HepG2 (cell line): Measurements from ENCODE around the gene SERTAD1. TPM values are rescaled to one million over a fixed set of nuclear protein-coding genes. Genes with fewer than 3 reads are reported as not detected.

Source experiments
- ATAC-seq: fragments of 200-7000 bp; cut with Tn5 transposase; 3 replicates; pipeline ENCODE4 v1.9.1; 2020; ENCODE audit warnings: mild to moderate bottlenecking, moderate library complexity
- BruUV-seq: library from RNA; stranded (reverse); fragments of 400-500 nt; replicated peaks from 2 replicates; lab custom pipeline; 2021; lab: Mats Ljungman, UMichigan
- CTCF ChIA-PET: fragments of 300-600 bp; formaldehyde crosslinking; extraction: SDS; loops from one replicate; lab custom pipeline; 2021; ENCODE audit warnings: low total read pairs, inconsistent platforms, low intra/inter-chr PET ratio; lab: Yijun Ruan, JAX
- POLR2A ChIA-PET: fragments of 350-600 bp; sonication (Branson Sonifier 250); formaldehyde crosslinking; loops from one replicate; lab custom pipeline; 2020; ENCODE audit warnings: antibody characterized with exemption, inconsistent platforms; lab: Yijun Ruan, JAX
- DNase-seq: peaks from one replicate; pipeline ENCODE4 v3.0.0-alpha.2; 2015; ENCODE audit warnings: low spot score
- FAIRE-seq: peaks from 3 replicates; lab custom pipeline; 2011; peaks lifted over from hg19 to GRCh38; lab: Jason Lieb, UNC
- H2AFZ ChIP-seq: one replicate; pipeline ENCODE4 v1.6.1; 2011; ENCODE audit warnings: low read length, inconsistent platforms
- H3K27ac ChIP-seq: fragments of 300-600 bp; 3 replicates; pipeline ENCODE4 v1.8.0; 2011; ENCODE audit warnings: mixed run types, mild to moderate bottlenecking, mixed read lengths, low read length, inconsistent platforms; ENCODE audit not compliant: insufficient read depth; ENCODE audit errors: extremely low read length
- H3K27me3 ChIP-seq, 2 experiments: fragments of 200-600 bp in 1 of 2; 2 replicates in 1 of 2; 3 replicates in 1 of 2; pipeline versions ENCODE4 v1.6.0 to v1.8.0; 2011; ENCODE audit warnings: low read length in 2 of 2, mild to moderate bottlenecking in 2 of 2, moderate library complexity in 2 of 2, inconsistent platforms in 1 of 2; ENCODE audit not compliant: insufficient read depth in 2 of 2, control insufficient read depth in 1 of 2
- H3K36me3 ChIP-seq, 2 experiments: fragments of 200-600 bp in 1 of 2; replicated peaks in 1 of 2; 2 replicates in 1 of 2; 3 replicates in 1 of 2; pipeline versions ENCODE4 v1.5.1 to v1.8.0; 2011; ENCODE audit warnings: low read length in 2 of 2, inconsistent platforms in 1 of 2; ENCODE audit not compliant: insufficient read depth in 2 of 2, control insufficient read depth in 1 of 2
- H3K4me1 ChIP-seq: 2 replicates; pipeline ENCODE4 v1.5.1; 2012; ENCODE audit warnings: low read length, inconsistent platforms; ENCODE audit not compliant: insufficient read depth
- H3K4me2 ChIP-seq: 2 replicates; pipeline ENCODE4 v1.6.0; 2011; ENCODE audit warnings: low read depth, low read length, inconsistent platforms
- H3K4me3 ChIP-seq, 3 experiments: fragments of 200-600 bp in 1 of 3; sonication (generic), shearing (Covaris generic) in 1 of 3; replicated peaks in 1 of 3; 2 replicates each; pipeline ENCODE4 v1.5.1; 2011 to 2016; ENCODE audit warnings: low read length in 3 of 3, inconsistent platforms in 2 of 3, low read depth in 2 of 3, mild to moderate bottlenecking in 2 of 3, control low read depth in 1 of 3, mixed read lengths in 1 of 3; ENCODE audit not compliant: insufficient read depth in 1 of 3
- H3K79me2 ChIP-seq: one replicate; pipeline ENCODE4 v1.6.1; 2011; ENCODE audit warnings: low read length, inconsistent platforms; ENCODE audit not compliant: insufficient read depth
- H3K9ac ChIP-seq: 2 replicates; pipeline ENCODE4 v1.6.0; 2011; ENCODE audit warnings: mild to moderate bottlenecking, low read depth, low read length, inconsistent platforms; ENCODE audit not compliant: insufficient read depth
- H3K9me3 ChIP-seq: 2 replicates; pipeline ENCODE4 v1.5.1; 2012; ENCODE audit warnings: mild to moderate bottlenecking, low read length
- H4K20me1 ChIP-seq: 2 replicates; pipeline ENCODE4 v1.6.0; 2011; ENCODE audit warnings: inconsistent platforms, mild to moderate bottlenecking, low read length, moderate library complexity; ENCODE audit not compliant: insufficient read depth
- MXD4 ChIP-seq: IDR thresholded peaks from 2 replicates; pipeline ENCODE4 v1.6.1; 2016; ENCODE audit warnings: mild to moderate bottlenecking, missing biosample characterization, missing genetic modification reagents
- PHF21A ChIP-seq: sonication (generic); formaldehyde crosslinking; IDR thresholded peaks from 2 replicates; pipeline ENCODE4 v1.5.0; 2020; ENCODE audit warnings: mild to moderate bottlenecking, missing genetic modification reagents
- RNF2 ChIP-seq: fragments of 450-650 bp; conservative IDR thresholded peaks from 2 replicates; pipeline ENCODE4 v1.6.1; 2016; ENCODE audit warnings: low read depth
- ZC3H13 ChIP-seq: sonication (generic); formaldehyde crosslinking; IDR thresholded peaks from 2 replicates; pipeline ENCODE4 v1.8.1; 2023; ENCODE audit warnings: mild to moderate bottlenecking, missing genetic modification reagents, moderate library complexity
- ZNF138 ChIP-seq: sonication (generic); formaldehyde crosslinking; IDR thresholded peaks from 2 replicates; pipeline ENCODE4 v1.5.0; 2020; ENCODE audit warnings: mild to moderate bottlenecking, low read depth, missing genetic modification reagents
- ZNF24 ChIP-seq: fragments of 450-650 bp; IDR thresholded peaks from 2 replicates; pipeline ENCODE4 v1.6.1; 2017; ENCODE audit warnings: antibody characterized with exemption, mild to moderate bottlenecking
- ZNF263 ChIP-seq: sonication (generic); formaldehyde crosslinking; IDR thresholded peaks from 2 replicates; pipeline ENCODE4 v1.4.0; 2020; ENCODE audit warnings: missing genetic modification reagents
- ZNF572 ChIP-seq: sonication (generic); formaldehyde crosslinking; IDR thresholded peaks from 2 replicates; pipeline ENCODE4 v1.5.1; 2020; ENCODE audit warnings: mild to moderate bottlenecking, missing genetic modification reagents
- WGBS: methylation state at CpG from one replicate; pipeline ENCODE4 v1.1.6; 2017; ENCODE audit warnings: low lambda C conversion rate; 5-methylcytosine and 5-hydroxymethylcytosine counted together
- in situ Hi-C: cut with HindIII; loops from 2 replicates; pipeline ENCODE4 v1.10.0; 2017; ENCODE audit warnings: low pct_unique_long_range_greater_than_20kb; ENCODE audit not compliant: extremely low pct_ligation_motif_present
- intact Hi-C: fragments of 100-400 bp; cut with micrococcal nuclease; formaldehyde crosslinking; loops from one replicate; pipeline ENCODE4 v1.10.0; 2022; ENCODE audit not compliant: unreplicated experiment
- polyA plus RNA-seq, 8 experiments: library from polyadenylated mRNA; depleted of rRNA in 3 of 8; stranded (reverse) in 7 of 8; unstranded in 1 of 8; fragments of >200 nt; fragmentation: Illumina TruSeq in 4 of 8; extraction: Trizol in 4 of 8; gene quantifications; 2 replicates each; pipeline versions ENCODE4 v1.2.1 to v1.2.3, GENCODE V29; 2011 to 2016; ENCODE audit warnings: low read depth in 4 of 8, missing spikeins in 1 of 8, mixed read lengths in 1 of 8; ENCODE audit not compliant: insufficient read depth in 1 of 8
- total RNA-seq, 5 experiments: library from RNA; depleted of rRNA; stranded (reverse); fragments of >200 nt; fragmentation: Illumina TruSeq; extraction: Trizol; gene quantifications; 2 replicates each; pipeline ENCODE4 v1.2.3, GENCODE V29; 2016; ENCODE audit warnings: low read depth in 1 of 5
- TF ChIP-seq, protein P1 (sequence below): sonication (generic); formaldehyde crosslinking; IDR thresholded peaks from 2 replicates; pipeline ENCODE4 v1.5.1; 2020; ENCODE audit warnings: missing genetic modification reagents, mild to moderate bottlenecking, borderline replicate concordance
- TF ChIP-seq, protein P2 (sequence below): sonication (generic); formaldehyde crosslinking; IDR thresholded peaks from 2 replicates; pipeline ENCODE4 v1.4.0; 2020; ENCODE audit warnings: missing genetic modification reagents

Gene SERTAD1
- total and polyA plus RNA-seq, 2 of the 13 experiments (the other 11 are each of a cell fraction or from before 2014, with no cell fraction given), result 4.3 to 4.5 TPM

DNA sequence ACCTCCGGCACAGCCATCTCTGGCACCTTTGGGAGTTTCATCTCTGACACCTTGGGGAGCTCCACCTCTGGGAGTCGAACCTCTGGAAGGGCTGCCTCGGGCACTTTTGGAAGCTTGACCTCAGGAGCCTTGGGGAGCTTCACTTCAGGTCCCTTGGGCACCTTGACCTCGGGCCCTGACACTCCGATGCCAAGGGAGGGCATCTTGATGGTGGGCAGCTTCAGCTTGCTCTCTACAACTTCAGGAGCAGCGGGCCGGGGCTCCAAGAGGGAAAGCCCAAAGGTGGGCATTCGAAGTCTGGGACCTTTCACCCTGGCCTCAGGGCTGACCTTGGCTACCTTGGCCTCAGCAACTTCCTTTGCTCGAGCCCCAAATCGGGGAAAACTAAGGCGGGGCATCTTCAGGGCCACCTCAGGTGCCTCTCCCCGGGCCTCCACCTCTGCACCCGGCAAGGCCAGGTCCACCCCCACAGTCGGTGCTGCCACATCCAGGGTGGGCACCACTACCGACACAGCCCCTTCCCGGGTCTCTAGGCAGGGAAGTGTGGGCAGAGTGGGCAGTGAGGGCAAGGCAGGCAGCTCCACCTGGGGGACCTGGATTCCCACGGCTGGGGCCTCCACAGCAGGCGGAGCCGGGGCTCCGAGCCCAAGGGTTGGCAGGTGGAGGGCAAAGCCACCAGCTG, 28.8 kb downstream of the SERTAD1 start (continued):
- TF ChIP-seq PHF21A (CRISPR knock-in tag), result no peak

DNA sequence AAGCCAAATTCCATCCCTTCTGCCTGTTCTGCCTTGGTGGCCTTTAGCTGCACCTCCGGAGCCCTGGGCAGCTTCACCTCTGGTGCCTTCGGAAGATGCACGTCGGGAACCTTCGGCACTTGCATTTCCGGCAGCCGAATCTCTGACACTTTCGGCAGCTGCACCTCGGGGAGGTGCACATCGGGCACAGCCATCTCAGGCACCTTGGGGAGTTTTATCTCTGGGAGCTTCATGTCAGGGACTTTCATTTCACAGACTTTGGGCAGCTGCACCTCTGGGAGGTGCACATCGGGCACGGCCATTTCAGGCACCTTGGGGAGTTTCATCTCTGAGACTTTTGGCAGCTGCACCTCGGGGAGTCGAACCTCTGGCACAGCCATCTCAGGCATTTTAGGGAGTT, 29.8 kb downstream of the SERTAD1 start:
- no peaks in the 10 kb centered on the region for H4K20me1 ChIP-seq

More for the DNA sequence above, 29.8 kb downstream of the SERTAD1 start:
- Histone ChIP-seq H3K4me2 (no peak overlapping the region), H3K27me3 (peaks cover 10 to 35% of the 10 kb centered on the region in 2 experiments; a peak in 4 of 5 replicates), H2AFZ (no peak overlapping the region)
- 61% methylated on average over 7 of the region's 14 CpGs for WGBS
- no peak for DNase-seq
- intact Hi-C loops, result no loop called here
- POLR2A ChIA-PET, result interaction anchor here (1.7 kb wide), 1 partner anchor 30 kb away, joined by 5 read pairs; the partner anchor contains the start of gene SERTAD1
- TF ChIP-seq ZNF138 (CRISPR knock-in tag) (no peak), ZNF24 (no peak), ZNF263 (no peak), ZNF572 (no peak), ZC3H13 (CRISPR knock-in tag) (no peak), RNF2 (no peak), MXD4 (no peak)
- TF ChIP-seq, protein P1, sequence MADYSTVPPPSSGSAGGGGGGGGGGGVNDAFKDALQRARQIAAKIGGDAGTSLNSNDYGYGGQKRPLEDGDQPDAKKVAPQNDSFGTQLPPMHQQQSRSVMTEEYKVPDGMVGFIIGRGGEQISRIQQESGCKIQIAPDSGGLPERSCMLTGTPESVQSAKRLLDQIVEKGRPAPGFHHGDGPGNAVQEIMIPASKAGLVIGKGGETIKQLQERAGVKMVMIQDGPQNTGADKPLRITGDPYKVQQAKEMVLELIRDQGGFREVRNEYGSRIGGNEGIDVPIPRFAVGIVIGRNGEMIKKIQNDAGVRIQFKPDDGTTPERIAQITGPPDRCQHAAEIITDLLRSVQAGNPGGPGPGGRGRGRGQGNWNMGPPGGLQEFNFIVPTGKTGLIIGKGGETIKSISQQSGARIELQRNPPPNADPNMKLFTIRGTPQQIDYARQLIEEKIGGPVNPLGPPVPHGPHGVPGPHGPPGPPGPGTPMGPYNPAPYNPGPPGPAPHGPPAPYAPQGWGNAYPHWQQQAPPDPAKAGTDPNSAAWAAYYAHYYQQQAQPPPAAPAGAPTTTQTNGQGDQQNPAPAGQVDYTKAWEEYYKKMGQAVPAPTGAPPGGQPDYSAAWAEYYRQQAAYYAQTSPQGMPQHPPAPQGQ (CRISPR knock-in tag), result no peak
- TF ChIP-seq, protein P2, sequence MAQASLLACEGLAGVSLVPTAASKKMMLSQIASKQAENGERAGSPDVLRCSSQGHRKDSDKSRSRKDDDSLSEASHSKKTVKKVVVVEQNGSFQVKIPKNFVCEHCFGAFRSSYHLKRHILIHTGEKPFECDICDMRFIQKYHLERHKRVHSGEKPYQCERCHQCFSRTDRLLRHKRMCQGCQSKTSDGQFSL (CRISPR knock-in tag), result no peak
- TF ChIP-seq, all 625 proteins: peak for 0
- BruUV-seq, result no TSS peak
- Histone ChIP-seq H3K9me3 (no peaks in the 10 kb centered on the region), H3K79me2 (no peaks in the 10 kb centered on the region), H3K36me3 (no peaks in the 10 kb centered on the region), H3K4me3 (no peak overlapping the region), H3K27ac (no peak overlapping the region), H3K9ac (no peak overlapping the region), H3K4me1 (peaks cover 6% of the 10 kb centered on the region)
- no peak for FAIRE-seq
- in situ Hi-C loops, result no loop called here
- CTCF ChIA-PET, result no interaction called here
- ATAC-seq, result no peak
